Measurements from ENCODE around the gene NUMBL. TPM values are rescaled to one million over a fixed set of nuclear protein-coding genes. Genes with fewer than 3 reads are reported as not detected.

NUMBL gene
- total and polyA plus RNA-seq, 2 of the 4 experiments (the other 2 are of a cell fraction) = 6.3 to 29.0 TPM

DNA sequence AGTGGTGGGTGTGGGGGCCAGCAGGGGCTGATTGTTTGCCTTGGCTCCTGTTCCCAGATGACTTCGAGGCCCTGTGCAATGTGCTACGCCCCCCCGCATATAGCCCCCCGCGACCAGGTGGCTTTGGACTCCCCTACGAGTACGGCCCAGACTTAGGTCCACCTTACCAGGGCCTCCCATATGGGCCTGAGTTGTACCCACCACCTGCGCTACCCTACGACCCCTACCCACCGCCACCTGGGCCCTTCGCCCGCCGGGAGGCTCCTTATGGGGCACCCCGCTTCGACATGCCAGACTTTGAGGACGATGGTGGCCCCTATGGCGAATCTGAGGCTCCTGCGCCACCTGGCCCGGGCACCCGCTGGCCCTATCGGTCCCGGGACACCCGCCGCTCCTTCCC, 63.5 kb downstream of the NUMBL start:
- ChIA-PET CTCF (no interaction called here), POLR2A (ENCODE audit: unreplicated experiment) (no interaction called here)
- no peak overlapping the region for H2BK5ac ChIP-seq (ENCODE audit: low read depth, low read length, poor library complexity, severe bottlenecking)
- peaks cover 70% of the 10 kb centered on the region for H3K36me3 ChIP-seq (ENCODE audit: control insufficient read depth, insufficient read depth, low read length)
- H2AK9ac ChIP-seq (replicated peaks; ENCODE audit: low read depth, low read length, poor library complexity) = no peak overlapping the region
- no peak for DNase-seq
- intact Hi-C loops (cut with micrococcal nuclease) (no loop called here), dilution Hi-C loops (cut with HindIII; ENCODE audit: low sequenced_read_pairs, unreplicated experiment) (no loop called here), in situ Hi-C loops (cut with MboI; ENCODE audit: low sequenced_read_pairs) (no loop called here)
- no peak overlapping the region for H2BK15ac ChIP-seq (ENCODE audit: low read depth, low read length)
- no peak overlapping the region for H2AK5ac ChIP-seq (ENCODE audit: low read depth, low read length)
- no peak overlapping the region for H3K14ac ChIP-seq (replicated peaks; ENCODE audit: low read depth, low read length)
- TF ChIP-seq, protein P1, sequence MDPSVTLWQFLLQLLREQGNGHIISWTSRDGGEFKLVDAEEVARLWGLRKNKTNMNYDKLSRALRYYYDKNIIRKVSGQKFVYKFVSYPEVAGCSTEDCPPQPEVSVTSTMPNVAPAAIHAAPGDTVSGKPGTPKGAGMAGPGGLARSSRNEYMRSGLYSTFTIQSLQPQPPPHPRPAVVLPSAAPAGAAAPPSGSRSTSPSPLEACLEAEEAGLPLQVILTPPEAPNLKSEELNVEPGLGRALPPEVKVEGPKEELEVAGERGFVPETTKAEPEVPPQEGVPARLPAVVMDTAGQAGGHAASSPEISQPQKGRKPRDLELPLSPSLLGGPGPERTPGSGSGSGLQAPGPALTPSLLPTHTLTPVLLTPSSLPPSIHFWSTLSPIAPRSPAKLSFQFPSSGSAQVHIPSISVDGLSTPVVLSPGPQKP (IDR thresholded peaks at IDR 0.05; ENCODE audit: borderline replicate concordance, low read depth, low read length) = no peak
- TF ChIP-seq, protein P2, sequence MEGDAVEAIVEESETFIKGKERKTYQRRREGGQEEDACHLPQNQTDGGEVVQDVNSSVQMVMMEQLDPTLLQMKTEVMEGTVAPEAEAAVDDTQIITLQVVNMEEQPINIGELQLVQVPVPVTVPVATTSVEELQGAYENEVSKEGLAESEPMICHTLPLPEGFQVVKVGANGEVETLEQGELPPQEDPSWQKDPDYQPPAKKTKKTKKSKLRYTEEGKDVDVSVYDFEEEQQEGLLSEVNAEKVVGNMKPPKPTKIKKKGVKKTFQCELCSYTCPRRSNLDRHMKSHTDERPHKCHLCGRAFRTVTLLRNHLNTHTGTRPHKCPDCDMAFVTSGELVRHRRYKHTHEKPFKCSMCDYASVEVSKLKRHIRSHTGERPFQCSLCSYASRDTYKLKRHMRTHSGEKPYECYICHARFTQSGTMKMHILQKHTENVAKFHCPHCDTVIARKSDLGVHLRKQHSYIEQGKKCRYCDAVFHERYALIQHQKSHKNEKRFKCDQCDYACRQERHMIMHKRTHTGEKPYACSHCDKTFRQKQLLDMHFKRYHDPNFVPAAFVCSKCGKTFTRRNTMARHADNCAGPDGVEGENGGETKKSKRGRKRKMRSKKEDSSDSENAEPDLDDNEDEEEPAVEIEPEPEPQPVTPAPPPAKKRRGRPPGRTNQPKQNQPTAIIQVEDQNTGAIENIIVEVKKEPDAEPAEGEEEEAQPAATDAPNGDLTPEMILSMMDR (conservative IDR thresholded peaks at IDR 0.05; ENCODE audit: low read depth, low read length) = no peak
- TF ChIP-seq CHD1 (IDR thresholded peaks at IDR 0.05; ENCODE audit: low read depth, low read length) (no peak), MAFK (IDR thresholded peaks at IDR 0.05; ENCODE audit: low read depth, low read length) (no peak), FOS (IDR thresholded peaks at IDR 0.05; ENCODE audit: low read depth, low read length) (no peak), RAD21 (IDR thresholded peaks at IDR 0.05; ENCODE audit: low read length) (no peak), RCOR1 (IDR thresholded peaks at IDR 0.05; ENCODE audit: insufficient replicate concordance, low read length) (no peak), NFE2L2 (IDR thresholded peaks at IDR 0.05; ENCODE audit: low read depth, low read length) (no peak), MXI1 (IDR thresholded peaks at IDR 0.05; ENCODE audit: borderline replicate concordance, low read depth, low read length) (no peak), RFX5 (IDR thresholded peaks at IDR 0.05; ENCODE audit: low read depth, low read length) (no peak), CEBPB (IDR thresholded peaks at IDR 0.05; ENCODE audit: low read depth, low read length) (no peak), POLR2A (IDR thresholded peaks at IDR 0.05; ENCODE audit: low read depth, low read length) (no peak), SMC3 (IDR thresholded peaks at IDR 0.05; ENCODE audit: low read depth, low read length) (no peak), MAZ (IDR thresholded peaks at IDR 0.05; ENCODE audit: borderline replicate concordance, low read depth, low read length) (no peak)
- TF ChIP-seq, protein P3, sequence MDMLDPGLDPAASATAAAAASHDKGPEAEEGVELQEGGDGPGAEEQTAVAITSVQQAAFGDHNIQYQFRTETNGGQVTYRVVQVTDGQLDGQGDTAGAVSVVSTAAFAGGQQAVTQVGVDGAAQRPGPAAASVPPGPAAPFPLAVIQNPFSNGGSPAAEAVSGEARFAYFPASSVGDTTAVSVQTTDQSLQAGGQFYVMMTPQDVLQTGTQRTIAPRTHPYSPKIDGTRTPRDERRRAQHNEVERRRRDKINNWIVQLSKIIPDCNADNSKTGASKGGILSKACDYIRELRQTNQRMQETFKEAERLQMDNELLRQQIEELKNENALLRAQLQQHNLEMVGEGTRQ (IDR thresholded peaks at IDR 0.05; ENCODE audit: low read depth, low read length) = no peak
- no peak overlapping the region for H3K18ac ChIP-seq (ENCODE audit: low read depth, low read length)
- H3K4me3 ChIP-seq (ENCODE audit: insufficient read depth, low read depth, low read length) = no peak overlapping the region
- no peak overlapping the region for H2BK120ac ChIP-seq (ENCODE audit: low read depth, low read length)
- H2BK20ac ChIP-seq (ENCODE audit: low read depth, low read length) = no peak overlapping the region
- H4K8ac ChIP-seq (ENCODE audit: low read depth in 2 of 2, low read length in 2 of 2) = no peak overlapping the region
- H3K4ac ChIP-seq (ENCODE audit: low read depth, low read length) = no peak overlapping the region
- H3K4me2 ChIP-seq (ENCODE audit: low read depth, low read length) = no peak overlapping the region
- no peak overlapping the region for H3K23ac ChIP-seq (ENCODE audit: low read depth, low read length)
- peaks cover 0 to 7% of the 10 kb centered on the region in 2 experiments; a peak in 1 of 4 replicates for H3K79me1 ChIP-seq (ENCODE audit: low read depth in 1 of 2, low read length in 2 of 2)
- peaks cover 8% of the 10 kb centered on the region; the same call in 1 of the 2 replicates for H3K4me1 ChIP-seq (ENCODE audit: control insufficient read depth, insufficient read depth, low read length)
- BruUV-seq (replicated peaks) = TSS peak; percentile 37
- no peak overlapping the region for H2AFZ ChIP-seq (replicated peaks; ENCODE audit: low read length, poor library complexity)
- H3K9ac ChIP-seq (ENCODE audit: low read depth, low read length) = no peak overlapping the region
- H4K5ac ChIP-seq (ENCODE audit: low read depth, low read length) = no peak overlapping the region
- H3K56ac ChIP-seq (ENCODE audit: extremely low read depth, insufficient read depth, low read length) = no peak overlapping the region
- WGBS, 2 experiments (ENCODE audit: extremely low coverage in 2 of 2, insufficient read length in 1 of 2) = 82% methylated on average over 2 of the region's 24 CpGs; no CpG with 5 or more reads in 1 of the 2 experiments
- ATAC-seq (ENCODE audit: low read depth) = no peak
- H4K20me1 ChIP-seq (ENCODE audit: insufficient read depth, low read length) = peaks cover 7% of the 10 kb centered on the region; the same call in 1 of the 2 replicates
- H4K91ac ChIP-seq (ENCODE audit: insufficient read depth, low read depth, low read length) = no peak overlapping the region
- H3K9me3 ChIP-seq (ENCODE audit: control insufficient read depth, insufficient read depth, low read length) = no peaks in the 10 kb centered on the region
- no peak overlapping the region for H3K27ac ChIP-seq (ENCODE audit: insufficient read depth, low read length)
- H3K9me1 ChIP-seq (ENCODE audit: insufficient read depth, low read length) = peaks cover 16% of the 10 kb centered on the region
- H3K27me3 ChIP-seq (ENCODE audit: control insufficient read depth, insufficient read depth, low read length) = no peaks in the 10 kb centered on the region
